Gastroesophageal sphincter (tissue), 3 donors: ENCODE data around the gene HSBP1L1.

ENCODE experiments used
- EP300 ChIP-seq: sonication (generic); formaldehyde crosslinking; IDR thresholded peaks from one replicate; pipeline ENCODE4 v1.6.1; 2017; ENCODE audit warnings: antibody characterized with exemption, mild to moderate bottlenecking
- POLR2A ChIP-seq, 2 donors: fragments of 450-650 bp; IDR thresholded peaks; one replicate each; pipeline ENCODE4 v1.6.1; 2017; ENCODE audit warnings: antibody characterized with exemption in 2 of 2, mild to moderate bottlenecking in 2 of 2, moderate library complexity in 1 of 2
- TF ChIP-seq, protein P1 (sequence below), 4 experiments: fragments of 200-600 bp in 2 of 4; fragments of 450-650 bp in 2 of 4; sonication (generic) in 1 of 4; IDR thresholded peaks; one replicate each; pipeline ENCODE4 v1.5.1; 2017 to 2019; ENCODE audit warnings: antibody characterized with exemption in 4 of 4, mild to moderate bottlenecking in 2 of 4, moderate library complexity in 2 of 4

DNA sequence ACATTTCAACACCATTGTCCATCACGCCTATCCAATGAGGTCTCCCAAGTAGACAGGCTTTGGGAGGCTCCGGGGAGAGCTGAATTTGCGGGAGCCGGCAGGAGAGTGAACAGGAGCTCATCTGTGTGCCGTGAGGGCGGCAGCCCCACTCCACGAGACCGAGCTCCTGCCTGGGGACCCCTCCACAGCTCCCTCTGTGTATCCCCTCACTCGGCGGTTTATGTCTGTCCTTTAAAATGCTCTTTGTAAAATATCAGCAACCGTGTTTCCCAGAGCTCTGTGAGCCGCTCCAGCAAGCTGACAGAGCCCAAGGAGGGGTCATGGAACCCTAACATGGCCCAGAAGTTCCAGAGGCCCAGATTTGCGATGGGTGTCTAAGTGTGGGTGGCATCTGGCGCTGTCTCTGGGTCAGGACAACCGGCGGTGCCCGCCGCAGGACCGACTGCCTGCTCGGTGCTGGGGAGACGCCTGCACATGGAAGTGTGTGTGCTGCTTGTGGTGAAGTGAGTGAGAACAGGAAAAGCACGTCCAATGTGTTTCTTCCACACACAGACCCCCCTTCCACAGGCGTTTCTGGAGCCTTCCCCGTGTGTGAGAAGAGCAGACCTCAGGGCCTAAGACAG lies 47.8 kb upstream of the HSBP1L1 start:
- TF ChIP-seq, protein P1, sequence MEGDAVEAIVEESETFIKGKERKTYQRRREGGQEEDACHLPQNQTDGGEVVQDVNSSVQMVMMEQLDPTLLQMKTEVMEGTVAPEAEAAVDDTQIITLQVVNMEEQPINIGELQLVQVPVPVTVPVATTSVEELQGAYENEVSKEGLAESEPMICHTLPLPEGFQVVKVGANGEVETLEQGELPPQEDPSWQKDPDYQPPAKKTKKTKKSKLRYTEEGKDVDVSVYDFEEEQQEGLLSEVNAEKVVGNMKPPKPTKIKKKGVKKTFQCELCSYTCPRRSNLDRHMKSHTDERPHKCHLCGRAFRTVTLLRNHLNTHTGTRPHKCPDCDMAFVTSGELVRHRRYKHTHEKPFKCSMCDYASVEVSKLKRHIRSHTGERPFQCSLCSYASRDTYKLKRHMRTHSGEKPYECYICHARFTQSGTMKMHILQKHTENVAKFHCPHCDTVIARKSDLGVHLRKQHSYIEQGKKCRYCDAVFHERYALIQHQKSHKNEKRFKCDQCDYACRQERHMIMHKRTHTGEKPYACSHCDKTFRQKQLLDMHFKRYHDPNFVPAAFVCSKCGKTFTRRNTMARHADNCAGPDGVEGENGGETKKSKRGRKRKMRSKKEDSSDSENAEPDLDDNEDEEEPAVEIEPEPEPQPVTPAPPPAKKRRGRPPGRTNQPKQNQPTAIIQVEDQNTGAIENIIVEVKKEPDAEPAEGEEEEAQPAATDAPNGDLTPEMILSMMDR (IDR thresholded peaks at IDR 0.05) = no peak
- TF ChIP-seq POLR2A (IDR thresholded peaks at IDR 0.05) (no peak), EP300 (no peak)
